ENCODE results near the gene TMEM141. TPM values are rescaled to one million over a fixed set of nuclear protein-coding genes. Genes with fewer than 3 reads are reported as not detected.
"Not testable (repeated sequence)": the region's sequence is repeated elsewhere in the genome, so short reads cannot be mapped to it uniquely, and the experiment has no call there.

Gene TMEM141
- total RNA-seq, 4 donors from 2014 or later: 43.1 to 88.1 (median 70.9) TPM

GRCh38 chr9:136761545-136761981, 29.6 kb upstream of the TMEM141 start:
- no peak for DNase-seq (ENCODE audit: low spot score)
- no peak for TF ChIP-seq CTCF (IDR thresholded peaks at IDR 0.05)
- no peak for ATAC-seq (ENCODE audit: low FRiP score)

DNA sequence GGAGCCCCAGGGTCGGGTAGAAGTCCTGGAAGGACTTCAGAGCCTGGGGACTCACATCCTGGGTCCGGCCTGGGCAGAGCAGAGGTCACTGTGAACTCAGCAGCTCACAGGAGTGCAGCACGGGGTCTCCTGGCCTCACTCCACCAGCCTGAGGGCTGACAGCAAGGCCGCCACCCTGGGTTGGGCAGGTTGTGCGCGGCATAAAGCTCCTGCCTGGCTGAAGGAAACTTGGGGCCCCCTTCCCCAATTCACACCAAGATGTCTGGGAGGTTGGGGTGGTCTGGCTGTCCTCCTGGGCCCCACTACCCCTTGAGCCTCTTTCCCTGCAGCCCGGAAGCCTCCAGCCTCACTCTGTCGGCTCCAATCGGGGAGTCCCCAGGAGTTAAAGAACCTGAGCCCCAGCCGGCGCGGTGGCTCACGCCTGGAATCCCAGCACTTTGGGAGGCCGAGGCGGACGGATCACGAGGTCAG, 28.9 kb upstream of the TMEM141 start:
- no peak for TF ChIP-seq CTCF (IDR thresholded peaks at IDR 0.05)
- ATAC-seq (ENCODE audit: low FRiP score) (no peak), DNase-seq (ENCODE audit: low spot score) (no peak)

DNA sequence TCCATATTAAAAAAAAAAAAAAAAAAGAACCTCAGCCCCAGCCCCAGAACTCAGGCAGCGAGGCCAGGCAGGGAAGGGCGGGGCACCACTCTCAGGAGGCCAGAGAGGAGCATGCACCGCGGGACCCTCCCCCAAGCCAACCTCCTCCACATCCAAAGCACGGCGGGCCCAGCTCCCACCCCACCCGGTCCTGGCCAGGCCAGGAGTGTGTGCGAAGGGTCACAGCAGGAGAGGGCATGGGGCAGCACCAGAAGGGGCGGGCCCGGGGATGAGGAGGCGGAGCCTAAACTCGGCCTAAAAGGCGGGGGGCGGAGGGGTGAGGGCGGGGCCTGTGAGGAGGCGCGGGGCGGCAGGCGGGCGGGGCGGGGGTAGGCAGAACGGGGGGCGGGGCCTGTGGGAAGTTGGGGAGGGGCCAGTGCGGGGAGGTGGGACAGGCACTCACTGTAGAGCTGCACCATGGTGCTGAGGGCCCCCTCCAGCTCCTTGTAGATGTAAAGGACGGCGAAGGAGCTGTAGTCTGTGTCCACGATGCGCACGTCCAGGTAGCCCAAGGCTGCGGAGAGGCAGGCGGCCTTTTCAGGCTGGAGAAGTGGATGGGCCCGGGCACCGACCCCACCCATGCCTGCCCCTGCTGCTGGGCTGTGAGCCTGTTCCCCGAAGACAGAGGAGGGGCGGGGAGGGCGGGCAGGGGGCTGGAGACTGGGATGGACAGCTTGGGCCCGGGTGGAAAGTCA, 28.1 kb upstream of the TMEM141 start:
- DNase-seq (ENCODE audit: low spot score) (no peak), ATAC-seq (ENCODE audit: low FRiP score) (no peak)
- no peak for TF ChIP-seq CTCF (IDR thresholded peaks at IDR 0.05)

DNA sequence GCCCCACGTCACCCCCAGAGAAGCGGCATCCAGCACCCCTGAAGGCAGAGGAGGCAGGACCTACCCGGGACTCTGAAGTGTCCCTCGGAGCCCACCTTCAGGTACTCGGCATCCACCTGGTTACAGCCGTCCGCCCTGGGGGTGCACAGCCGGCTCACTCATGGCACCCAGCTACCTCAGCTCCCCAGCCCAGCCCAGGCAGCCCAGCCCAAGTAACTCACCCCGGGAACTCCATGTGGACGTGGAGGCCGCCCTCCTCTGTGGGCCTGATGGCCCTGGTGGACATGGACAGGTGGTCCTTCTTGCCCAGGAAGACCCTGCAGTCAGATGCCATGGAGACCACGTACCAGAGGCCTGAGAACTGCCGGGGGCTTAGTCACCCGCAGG, 27.5 kb upstream of the TMEM141 start:
- DNase-seq (ENCODE audit: low spot score) (no peak), ATAC-seq (ENCODE audit: low FRiP score) (no peak)
- TF ChIP-seq CTCF (IDR thresholded peaks at IDR 0.05): no peak

- DNase-seq (ENCODE audit: low spot score) (no peak), ATAC-seq (ENCODE audit: low FRiP score) (no peak)
- TF ChIP-seq CTCF (IDR thresholded peaks at IDR 0.05): no peak
Measured at GRCh38 chr9:136764301-136764891, 26.7 kb upstream of the TMEM141 start, which contains the start of gene LCN15. LCN15 (minus strand) TSS chr9:136764518; CDS start chr9:136764488, 30 bp downstream.

DNA sequence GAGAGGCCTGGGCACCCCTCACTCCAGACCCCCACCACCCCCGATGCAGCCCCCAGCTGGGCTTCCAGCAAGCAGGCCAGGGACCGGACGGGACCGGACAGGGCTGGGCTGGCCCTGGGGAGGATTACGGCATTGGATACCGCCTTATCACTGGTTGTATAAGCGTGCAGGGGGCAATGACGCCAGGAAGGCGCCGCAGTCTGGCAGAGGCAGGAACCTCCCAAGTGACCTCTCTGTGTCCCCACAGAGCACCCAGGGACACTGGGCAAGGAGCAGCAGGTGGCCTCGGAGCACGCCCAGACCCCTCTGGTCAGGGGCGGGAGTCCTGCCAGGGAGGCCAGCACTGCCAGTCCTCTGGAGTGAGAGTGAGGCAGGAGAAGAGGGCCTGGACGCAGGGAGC, 26.1 kb upstream of the TMEM141 start:
- ATAC-seq (ENCODE audit: low FRiP score) (no peak), DNase-seq (ENCODE audit: low spot score) (no peak)
- no peak for TF ChIP-seq CTCF (IDR thresholded peaks at IDR 0.05)

DNA sequence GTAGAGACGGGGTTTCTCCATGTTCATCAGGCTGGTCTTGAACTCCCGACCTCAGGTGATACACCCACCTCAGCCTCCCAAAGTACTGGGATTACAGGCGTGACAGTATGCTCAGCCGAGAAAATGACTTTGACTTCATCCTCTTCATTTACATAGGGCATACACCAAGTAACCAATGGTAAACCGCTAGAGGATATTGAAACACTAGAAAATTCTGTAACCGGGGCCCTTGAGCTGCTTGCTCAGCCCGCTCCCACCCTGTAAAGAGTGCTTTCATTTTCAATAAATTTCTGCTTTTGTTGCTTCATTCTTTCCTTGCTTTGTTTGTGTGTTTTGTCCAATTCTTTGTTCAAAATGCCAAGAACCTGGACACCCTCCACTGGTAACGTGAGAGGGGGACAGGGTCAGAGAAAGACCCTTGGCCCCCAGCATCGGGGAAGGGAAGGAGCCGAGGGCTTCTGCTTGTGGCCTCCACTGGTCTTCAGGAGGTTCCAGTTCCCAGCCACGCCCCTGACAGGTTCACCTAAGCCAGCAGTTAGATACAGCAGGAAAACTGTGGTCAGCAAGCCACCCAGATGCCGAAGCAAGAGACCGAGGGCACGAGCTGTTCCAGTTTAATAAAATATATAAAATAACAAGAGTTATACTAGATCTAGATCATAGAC, 25.3 kb upstream of the TMEM141 start:
- DNase-seq (ENCODE audit: low spot score); ATAC-seq (ENCODE audit: low FRiP score): not testable (repeated sequence)

DNA sequence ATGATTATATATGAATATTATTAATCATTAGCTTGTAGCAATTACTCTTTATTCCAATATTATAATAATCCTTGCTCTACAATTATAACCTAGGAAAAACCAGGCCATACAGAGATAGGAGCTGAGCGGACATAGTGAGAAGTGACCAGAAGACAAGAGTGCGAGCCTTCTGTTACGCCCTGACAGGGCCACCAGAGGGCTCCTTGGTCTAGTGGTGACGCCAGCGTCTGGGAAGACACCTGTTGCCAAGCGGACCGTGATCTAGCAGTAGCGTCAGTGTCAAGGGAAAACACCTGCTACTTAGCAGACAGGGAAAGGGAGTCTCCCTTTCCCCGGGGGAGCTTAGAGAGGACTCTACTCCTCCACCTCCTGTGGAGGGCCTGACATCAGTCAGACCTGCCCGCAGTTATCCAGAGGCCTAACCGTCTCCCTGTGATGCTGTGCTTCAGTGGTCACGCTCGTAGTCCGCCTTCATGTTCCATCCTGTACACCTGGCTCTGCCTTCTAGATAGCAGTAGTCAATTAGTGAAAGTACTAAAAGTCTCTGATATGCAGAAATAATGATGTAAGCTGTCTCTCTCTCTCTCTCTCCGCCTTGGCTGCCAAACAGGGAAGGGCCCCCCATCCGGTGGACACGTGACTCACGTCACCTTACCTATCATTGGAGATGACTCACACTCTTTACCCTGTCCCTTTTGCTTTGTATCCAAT, 24.6 kb upstream of the TMEM141 start:
- DNase-seq (ENCODE audit: low spot score); ATAC-seq (ENCODE audit: low FRiP score): not testable (repeated sequence)

Measured in omental fat pad (tissue), 4 donors.